ENCODE data around the gene TFCP2L1.
A peak's percentile ranks its signal among the peaks of the same experiment; 100 is the strongest.
"Not testable (repeated sequence)": the region's sequence is repeated elsewhere in the genome, so short reads cannot be mapped to it uniquely, and the experiment has no call there.

The TFCP2L1 gene

DNA sequence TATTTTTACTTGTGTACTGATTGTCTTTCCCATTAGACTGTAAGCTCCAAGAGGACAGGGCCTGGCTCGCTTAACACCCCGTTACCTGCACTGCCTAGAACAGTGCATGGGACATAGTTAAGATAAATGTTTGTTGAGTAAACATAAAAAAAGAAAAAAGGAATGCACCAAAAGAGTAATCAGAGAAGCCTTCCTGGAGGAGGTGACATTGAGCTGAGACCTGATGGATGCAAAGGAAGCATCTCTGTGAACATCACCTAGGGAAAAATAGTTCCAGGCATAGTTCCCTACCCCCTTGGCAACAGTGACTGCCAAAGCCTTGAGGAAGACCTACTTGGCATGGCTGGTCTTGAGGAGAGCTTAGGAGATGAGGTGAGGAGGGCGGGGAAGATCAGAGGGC lies 924 bp upstream of the TFCP2L1 start:
- no peaks in the 10 kb centered on the region for H3K9me3 ChIP-seq (ENCODE audit: control insufficient read depth, insufficient read depth, low read depth, low read length)
- H3K4me3 ChIP-seq (ENCODE audit: low read depth, low read length): no peak overlapping the region
- no peak overlapping the region for H3K9ac ChIP-seq (ENCODE audit: low read length)
- H3K27me3 ChIP-seq (ENCODE audit: control insufficient read depth, insufficient read depth, low read length): peaks cover 46% of the 10 kb centered on the region
- no peaks in the 10 kb centered on the region for H3K36me3 ChIP-seq (ENCODE audit: control insufficient read depth, insufficient read depth, low read length)
- no peak overlapping the region for H3K27ac ChIP-seq (ENCODE audit: low read depth, low read length)
- peaks cover 16% of the 10 kb centered on the region; the same call in 1 of the 2 replicates for H3K4me1 ChIP-seq (ENCODE audit: control insufficient read depth, insufficient read depth, low read length)

DNA sequence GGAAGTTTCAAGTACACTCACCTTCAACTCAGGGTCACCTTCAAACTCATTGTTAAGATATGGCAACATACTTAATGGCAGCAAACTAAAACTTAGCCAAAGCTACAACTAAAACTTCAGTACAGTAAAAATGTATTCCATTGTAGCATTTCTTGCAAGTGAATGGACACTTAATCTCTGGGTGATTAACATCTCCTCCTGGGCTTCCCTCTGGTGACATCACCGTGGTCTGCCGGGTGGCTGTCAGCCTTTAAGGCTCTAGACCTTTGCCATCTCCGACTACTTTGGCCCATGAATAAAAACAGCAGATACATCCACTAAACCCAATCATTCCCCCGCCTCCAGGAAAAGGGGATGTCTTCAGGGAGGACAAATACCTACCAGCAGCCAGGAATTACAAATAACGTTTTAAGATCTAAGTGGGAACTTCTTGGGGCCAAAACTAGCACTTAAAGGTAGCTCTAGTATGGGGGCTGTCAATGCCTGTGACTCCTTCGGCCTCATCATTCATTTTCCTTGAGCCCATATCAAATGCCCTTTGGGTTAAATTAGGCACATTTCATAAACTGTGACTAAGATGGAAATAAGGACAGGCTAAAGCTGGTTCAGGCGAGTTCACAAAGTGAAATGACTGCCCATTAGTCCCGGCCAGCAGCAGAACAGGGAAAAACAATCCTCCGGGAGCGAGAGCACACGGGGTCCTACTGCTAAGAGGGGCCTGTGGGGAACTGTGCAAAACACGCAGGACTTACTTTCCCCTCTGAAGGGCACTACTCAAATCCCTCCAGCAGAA lies 1.1 kb downstream of the TFCP2L1 start:
- Histone ChIP-seq H3K36me3 (ENCODE audit: control insufficient read depth, insufficient read depth, low read length) (no peaks in the 10 kb centered on the region), H3K4me1 (ENCODE audit: control insufficient read depth, insufficient read depth, low read length) (peaks cover 16% of the 10 kb centered on the region; the same call in 1 of the 2 replicates), H3K27ac (ENCODE audit: low read depth, low read length) (no peak overlapping the region), H3K4me3 (ENCODE audit: low read depth, low read length) (peak overlapping the region; percentile 70), H3K27me3 (ENCODE audit: control insufficient read depth, insufficient read depth, low read length) (peaks cover 46% of the 10 kb centered on the region), H3K9ac (ENCODE audit: low read length) (no peak overlapping the region), H3K9me3 (ENCODE audit: control insufficient read depth, insufficient read depth, low read depth, low read length) (no peaks in the 10 kb centered on the region)

DNA sequence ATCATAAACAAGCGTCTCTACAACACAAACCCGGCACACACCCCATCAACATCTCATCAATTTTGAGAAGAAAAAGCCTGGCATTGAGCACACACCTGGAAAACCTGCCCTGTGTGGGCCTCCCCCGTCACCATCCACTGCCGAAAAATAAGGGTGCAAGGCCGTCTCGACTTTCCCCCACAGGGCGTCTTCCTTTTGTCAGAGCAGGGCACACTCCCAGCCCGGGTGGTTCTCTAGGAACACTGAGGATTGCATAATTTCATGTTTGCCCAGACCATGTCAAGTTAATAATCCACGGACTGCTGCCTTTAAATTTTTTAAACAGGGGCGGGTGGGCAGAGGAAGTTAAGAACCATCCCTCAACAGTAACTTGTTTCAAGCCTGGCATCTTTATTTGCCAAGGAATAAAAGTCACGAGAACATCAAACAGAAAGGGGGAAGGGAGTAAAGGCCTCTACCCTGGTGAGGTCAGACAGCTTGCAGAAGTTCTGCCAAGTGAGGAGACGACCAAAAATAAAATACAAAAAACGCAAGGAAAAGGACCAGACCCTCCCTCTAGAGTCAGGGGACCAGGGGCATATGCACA lies 2.1 kb downstream of the TFCP2L1 start:
- H3K9ac ChIP-seq (ENCODE audit: low read length): no peak overlapping the region
- H3K36me3 ChIP-seq (ENCODE audit: control insufficient read depth, insufficient read depth, low read length): no peaks in the 10 kb centered on the region
- H3K27ac ChIP-seq (ENCODE audit: low read depth, low read length): no peak overlapping the region
- no peak overlapping the region for H3K4me3 ChIP-seq (ENCODE audit: low read depth, low read length)
- peaks cover 16% of the 10 kb centered on the region; the same call in 1 of the 2 replicates for H3K4me1 ChIP-seq (ENCODE audit: control insufficient read depth, insufficient read depth, low read length)
- no peaks in the 10 kb centered on the region for H3K9me3 ChIP-seq (ENCODE audit: control insufficient read depth, insufficient read depth, low read depth, low read length)
- H3K27me3 ChIP-seq (ENCODE audit: control insufficient read depth, insufficient read depth, low read length): peaks cover 46% of the 10 kb centered on the region

DNA sequence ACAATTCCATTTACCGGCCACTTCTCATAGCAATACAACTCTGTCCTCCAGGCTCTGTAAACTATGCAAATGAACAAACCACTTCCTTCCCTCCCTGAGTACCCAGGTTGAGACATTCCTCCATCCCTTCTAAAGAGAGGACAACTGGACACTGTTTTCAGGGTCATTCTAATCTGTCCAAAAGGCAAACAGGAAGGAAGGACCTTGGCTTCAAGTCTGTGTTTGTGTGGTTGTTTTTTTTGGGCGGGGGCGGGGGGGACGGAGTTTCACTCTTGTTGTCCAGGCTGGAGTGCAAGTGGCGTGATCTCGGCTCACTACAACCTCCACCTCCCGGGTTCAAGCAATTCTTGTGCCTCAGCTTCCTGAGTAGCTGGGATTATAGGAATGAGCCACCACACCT lies 3.3 kb downstream of the TFCP2L1 start:
- Histone ChIP-seq H3K4me1 (ENCODE audit: control insufficient read depth, insufficient read depth, low read length) (peaks cover 9% of the 10 kb centered on the region; the same call in 1 of the 2 replicates), H3K27me3 (ENCODE audit: control insufficient read depth, insufficient read depth, low read length) (peaks cover 41% of the 10 kb centered on the region), H3K27ac (ENCODE audit: low read depth, low read length) (no peak overlapping the region), H3K36me3 (ENCODE audit: control insufficient read depth, insufficient read depth, low read length) (no peaks in the 10 kb centered on the region), H3K9me3 (ENCODE audit: control insufficient read depth, insufficient read depth, low read depth, low read length) (no peaks in the 10 kb centered on the region), H3K9ac (ENCODE audit: low read length) (no peak overlapping the region), H3K4me3 (ENCODE audit: low read depth, low read length) (no peak overlapping the region)

DNA sequence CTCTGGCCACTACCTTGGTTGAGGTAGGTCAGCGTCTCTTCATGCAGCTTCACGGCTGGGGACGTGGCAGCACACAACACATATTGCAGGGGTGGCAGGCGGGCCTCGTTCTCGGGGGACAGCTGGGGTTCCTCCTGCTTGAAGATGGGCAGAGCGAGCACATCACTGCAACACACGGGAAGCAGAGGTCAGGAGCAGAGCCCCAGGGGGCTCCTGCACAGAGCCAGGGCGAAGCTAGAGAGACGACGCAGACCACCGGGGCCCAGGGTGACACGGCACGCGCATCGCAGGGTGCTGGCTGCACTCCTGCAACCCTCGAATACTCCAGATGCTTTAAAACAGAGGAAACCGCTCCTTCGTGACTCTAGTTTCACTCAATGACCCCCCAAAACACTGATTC lies 3.9 kb downstream of the TFCP2L1 start:
- H3K27ac ChIP-seq (ENCODE audit: low read depth, low read length): no peak overlapping the region
- peaks cover 35% of the 10 kb centered on the region for H3K27me3 ChIP-seq (ENCODE audit: control insufficient read depth, insufficient read depth, low read length)
- H3K4me1 ChIP-seq (ENCODE audit: control insufficient read depth, insufficient read depth, low read length): peaks cover 9% of the 10 kb centered on the region; the same call in 1 of the 2 replicates
- no peaks in the 10 kb centered on the region for H3K36me3 ChIP-seq (ENCODE audit: control insufficient read depth, insufficient read depth, low read length)
- H3K9ac ChIP-seq (ENCODE audit: low read length): no peak overlapping the region
- no peaks in the 10 kb centered on the region for H3K9me3 ChIP-seq (ENCODE audit: control insufficient read depth, insufficient read depth, low read depth, low read length)
- H3K4me3 ChIP-seq (ENCODE audit: low read depth, low read length): no peak overlapping the region

DNA sequence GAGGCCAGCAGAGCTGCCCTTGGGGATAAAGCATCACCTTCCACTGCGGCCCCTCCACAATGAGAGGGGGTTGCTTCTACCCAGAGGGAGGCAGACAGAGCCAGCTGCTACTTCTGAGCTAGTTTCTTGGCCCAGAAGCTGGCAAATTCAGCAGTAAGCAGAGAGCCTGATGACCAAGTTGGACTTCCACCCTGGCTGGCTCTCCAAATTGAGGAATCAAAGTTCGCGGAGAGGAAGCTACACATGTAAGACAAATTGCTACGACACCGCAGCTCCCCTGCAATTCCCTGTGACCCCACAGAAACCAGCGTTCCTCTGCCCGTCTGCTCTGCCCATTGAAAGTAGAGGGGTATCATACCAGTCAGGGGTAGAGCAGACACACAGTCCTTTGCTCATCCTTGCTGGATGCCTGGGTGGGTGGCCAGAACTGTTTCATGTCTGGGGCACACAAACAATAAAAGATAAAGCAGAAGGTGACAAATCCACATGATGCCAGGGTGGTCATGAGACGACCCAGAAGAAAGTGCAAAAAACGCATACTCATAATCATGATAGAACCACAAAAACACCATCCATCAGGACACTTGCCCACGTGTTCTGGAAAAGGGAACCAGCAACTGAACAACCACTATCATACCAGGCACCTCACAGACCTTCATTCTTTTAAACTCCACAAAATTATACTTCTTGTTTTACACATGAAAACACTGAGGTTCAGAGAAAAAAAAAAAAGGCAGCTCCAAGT lies 5.4 kb downstream of the TFCP2L1 start:
- Histone ChIP-seq H3K9me3 (ENCODE audit: control insufficient read depth, insufficient read depth, low read depth, low read length) (no peaks in the 10 kb centered on the region), H3K27ac (ENCODE audit: low read depth, low read length) (no peak overlapping the region), H3K9ac (ENCODE audit: low read length) (no peak overlapping the region), H3K4me1 (ENCODE audit: control insufficient read depth, insufficient read depth, low read length) (peaks cover 9% of the 10 kb centered on the region; the same call in 1 of the 2 replicates), H3K27me3 (ENCODE audit: control insufficient read depth, insufficient read depth, low read length) (peaks cover 24% of the 10 kb centered on the region), H3K36me3 (ENCODE audit: control insufficient read depth, insufficient read depth, low read length) (no peaks in the 10 kb centered on the region), H3K4me3 (ENCODE audit: low read depth, low read length) (no peak overlapping the region)

DNA sequence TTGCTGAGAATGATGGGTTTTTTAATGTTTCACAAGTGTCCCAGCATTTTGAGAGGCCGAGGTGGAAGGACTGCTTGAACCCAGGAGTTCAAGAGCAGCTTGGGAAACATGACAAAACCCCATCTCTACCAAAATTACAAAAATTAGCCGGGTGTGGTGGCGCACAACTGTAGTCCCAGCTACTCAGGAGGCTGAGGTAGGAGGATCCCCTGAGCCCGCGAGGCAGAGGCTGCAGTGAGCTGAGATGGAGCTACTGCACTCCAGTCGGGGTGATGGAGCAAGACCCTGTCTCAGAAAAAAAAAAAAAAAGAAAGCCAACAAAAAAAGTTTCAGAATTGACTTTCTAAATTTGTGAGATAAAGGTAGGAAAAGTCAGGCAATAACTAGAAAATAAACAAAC lies 8.7 kb downstream of the TFCP2L1 start:
- Histone ChIP-seq H3K4me3 (ENCODE audit: low read depth, low read length) (no peak overlapping the region), H3K27ac (ENCODE audit: low read depth, low read length) (no peak overlapping the region), H3K27me3 (ENCODE audit: control insufficient read depth, insufficient read depth, low read length) (no peaks in the 10 kb centered on the region; the same call in 1 of the 2 replicates), H3K4me1 (ENCODE audit: control insufficient read depth, insufficient read depth, low read length) (no peaks in the 10 kb centered on the region), H3K9me3 (ENCODE audit: control insufficient read depth, insufficient read depth, low read depth, low read length) (no peaks in the 10 kb centered on the region), H3K9ac (ENCODE audit: low read length) (no peak overlapping the region), H3K36me3 (ENCODE audit: control insufficient read depth, insufficient read depth, low read length) (no peaks in the 10 kb centered on the region)

DNA sequence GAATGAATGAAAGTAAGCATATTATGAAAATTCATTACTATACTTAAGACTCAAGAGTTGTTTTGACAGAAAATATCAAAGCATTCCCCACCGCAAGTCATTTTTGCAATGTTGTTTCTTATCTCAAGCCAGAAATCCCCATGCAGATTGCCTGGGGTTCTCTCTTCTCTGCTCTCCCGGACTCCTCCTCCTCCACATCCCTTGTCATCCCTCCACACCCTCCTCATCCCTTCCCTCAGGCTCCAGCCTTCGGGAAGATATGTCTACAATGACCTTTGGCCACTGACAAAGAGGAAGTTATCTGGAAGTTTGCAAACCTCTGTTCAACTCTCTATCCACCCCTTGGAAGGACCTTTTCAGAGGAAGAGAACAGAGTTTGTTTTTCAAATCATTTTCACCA lies 11.9 kb downstream of the TFCP2L1 start:
- no peak overlapping the region for H3K9ac ChIP-seq (ENCODE audit: low read length)
- no peaks in the 10 kb centered on the region for H3K4me1 ChIP-seq (ENCODE audit: control insufficient read depth, insufficient read depth, low read length)
- H3K27ac ChIP-seq (ENCODE audit: low read depth, low read length): no peak overlapping the region
- no peak overlapping the region for H3K4me3 ChIP-seq (ENCODE audit: low read depth, low read length)
- H3K36me3 ChIP-seq (ENCODE audit: control insufficient read depth, insufficient read depth, low read length): no peaks in the 10 kb centered on the region
- no peaks in the 10 kb centered on the region for H3K27me3 ChIP-seq (ENCODE audit: control insufficient read depth, insufficient read depth, low read length)
- no peaks in the 10 kb centered on the region for H3K9me3 ChIP-seq (ENCODE audit: control insufficient read depth, insufficient read depth, low read depth, low read length)

DNA sequence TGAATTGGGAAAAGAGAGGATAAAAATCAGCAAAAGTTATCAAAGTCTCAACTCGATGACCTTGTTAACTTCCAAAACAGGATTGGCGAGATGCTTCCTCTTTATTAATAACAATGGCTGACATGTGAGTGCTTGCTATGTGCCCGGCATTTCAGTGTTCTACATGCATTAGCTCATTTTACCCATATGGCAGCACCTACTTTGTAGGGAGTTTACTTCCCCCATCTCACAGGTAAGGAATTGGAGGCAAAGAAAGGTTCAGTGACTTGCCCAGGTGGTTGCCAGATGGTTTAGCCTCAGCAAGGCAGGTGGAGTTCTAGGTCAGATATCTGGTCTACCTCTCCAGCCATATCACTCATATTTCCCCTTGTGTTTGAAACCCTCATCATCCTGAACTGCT lies 12.4 kb downstream of the TFCP2L1 start:
- Histone ChIP-seq H3K9me3 (ENCODE audit: control insufficient read depth, insufficient read depth, low read depth, low read length) (no peaks in the 10 kb centered on the region), H3K4me1 (ENCODE audit: control insufficient read depth, insufficient read depth, low read length) (no peaks in the 10 kb centered on the region), H3K4me3 (ENCODE audit: low read depth, low read length) (no peak overlapping the region), H3K27me3 (ENCODE audit: control insufficient read depth, insufficient read depth, low read length) (no peaks in the 10 kb centered on the region), H3K36me3 (ENCODE audit: control insufficient read depth, insufficient read depth, low read length) (no peaks in the 10 kb centered on the region), H3K9ac (ENCODE audit: low read length) (no peak overlapping the region), H3K27ac (ENCODE audit: low read depth, low read length) (no peak overlapping the region)

DNA sequence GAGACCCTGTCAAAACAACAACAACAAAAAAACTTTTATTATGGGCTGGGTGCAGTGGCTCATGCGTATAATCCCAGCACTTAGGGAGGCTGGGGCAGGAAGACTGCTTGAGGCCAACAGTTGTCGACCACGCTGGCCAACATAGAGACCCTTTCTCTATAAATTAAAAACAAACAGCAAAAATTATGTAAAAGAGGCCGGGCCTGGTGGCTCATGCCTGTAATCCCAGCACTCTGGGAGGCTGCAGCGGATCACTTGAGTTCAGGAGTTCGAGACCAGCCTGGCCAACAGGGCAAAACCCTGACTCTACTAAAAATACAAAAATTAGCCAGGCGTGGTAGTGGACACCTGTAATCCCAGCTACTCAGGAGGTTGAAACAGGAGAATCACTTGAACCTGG lies 15.6 kb downstream of the TFCP2L1 start:
- H3K4me3 ChIP-seq (ENCODE audit: low read depth, low read length); H3K27ac ChIP-seq (ENCODE audit: low read depth, low read length); H3K4me1 ChIP-seq (ENCODE audit: control insufficient read depth, insufficient read depth, low read length); H3K9ac ChIP-seq (ENCODE audit: low read length); H3K36me3 ChIP-seq (ENCODE audit: control insufficient read depth, insufficient read depth, low read length); H3K9me3 ChIP-seq (ENCODE audit: control insufficient read depth, insufficient read depth, low read depth, low read length); H3K27me3 ChIP-seq (ENCODE audit: control insufficient read depth, insufficient read depth, low read length): not testable (repeated sequence)

DNA sequence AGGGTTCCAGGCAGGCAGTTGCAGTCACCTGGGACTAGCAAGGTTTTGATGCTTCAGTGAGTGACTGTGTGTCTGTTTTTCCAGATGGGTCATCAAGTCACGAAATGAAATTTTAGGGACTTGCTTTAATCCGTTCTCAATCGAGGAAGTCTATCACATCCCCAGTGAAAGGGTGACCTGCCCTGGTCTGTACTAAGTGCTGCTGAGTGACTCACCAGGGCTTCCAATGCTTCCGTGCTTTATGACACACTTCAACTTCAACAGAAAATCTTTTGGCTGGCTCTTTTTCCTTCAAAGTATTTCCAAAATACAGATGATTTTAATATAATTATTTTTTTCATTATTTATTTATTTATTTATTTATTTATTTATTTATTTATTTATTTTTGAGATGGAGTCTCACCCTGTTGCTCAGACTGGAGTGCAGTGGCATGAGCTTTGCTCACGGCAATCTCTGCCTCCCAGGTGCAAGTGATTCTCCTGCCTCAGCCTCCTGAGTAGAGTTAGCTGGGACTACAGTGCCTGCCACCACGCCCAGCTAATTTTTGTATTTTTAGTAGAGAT lies 18.4 kb downstream of the TFCP2L1 start:
- Histone ChIP-seq H3K9me3 (ENCODE audit: control insufficient read depth, insufficient read depth, low read depth, low read length) (no peaks in the 10 kb centered on the region), H3K4me3 (ENCODE audit: low read depth, low read length) (no peak overlapping the region), H3K36me3 (ENCODE audit: control insufficient read depth, insufficient read depth, low read length) (no peaks in the 10 kb centered on the region), H3K4me1 (ENCODE audit: control insufficient read depth, insufficient read depth, low read length) (no peaks in the 10 kb centered on the region), H3K9ac (ENCODE audit: low read length) (no peak overlapping the region), H3K27ac (ENCODE audit: low read depth, low read length) (no peak overlapping the region), H3K27me3 (ENCODE audit: control insufficient read depth, insufficient read depth, low read length) (no peaks in the 10 kb centered on the region)

Data from HUES6 (cell line).